ENCODE results near the gene LRRC17. TPM values are rescaled to one million over a fixed set of nuclear protein-coding genes. Genes with fewer than 3 reads are reported as not detected.

Gene LRRC17
- total and polyA plus RNA-seq, 9 of the 15 experiments (the other 6 are each of a cell fraction or from before 2014, with no cell fraction given), result 0.03 to 0.18 (median 0.12) TPM; not detected in 5

- WGBS (ENCODE audit: insufficient coverage, low coverage, missing lambda C conversion rate), result 93% methylated on average over 9 of the region's 9 CpGs
- BruUV-seq (replicated peaks), result no TSS peak
- Histone ChIP-seq H3K4me1 (replicated peaks in 1 of 2; ENCODE audit: control insufficient read depth in 2 of 2, insufficient read depth in 2 of 2, low read length in 2 of 2) (no peaks in the 10 kb centered on the region), H3K4me2 (ENCODE audit: insufficient read depth, low read length) (no peak overlapping the region), H3K9me1 (ENCODE audit: control insufficient read depth, insufficient read depth, low read length) (no peaks in the 10 kb centered on the region), H3K9ac (ENCODE audit: insufficient read depth in 1 of 2, low read depth in 2 of 2, low read length in 2 of 2) (no peak overlapping the region), H3K9me3 (replicated peaks; ENCODE audit: control insufficient read depth, insufficient read depth, low read depth, low read length) (peaks cover 11% of the 10 kb centered on the region), H2AFZ (ENCODE audit: low read depth, low read length) (no peak overlapping the region), H3K27me3 (ENCODE audit: control insufficient read depth in 2 of 2, insufficient read depth in 2 of 2, low read length in 2 of 2) (no peaks in the 10 kb centered on the region), H4K20me1 (replicated peaks; ENCODE audit: control insufficient read depth, insufficient read depth, low read length) (no peaks in the 10 kb centered on the region), H3K4me3 (no peak overlapping the region), H3K27ac (ENCODE audit: extremely low read depth, low read depth, low read length) (no peak overlapping the region), H3K36me3 (ENCODE audit: control insufficient read depth, insufficient read depth, low read length) (peaks cover 67% of the 10 kb centered on the region), H3K79me2 (ENCODE audit: control insufficient read depth, insufficient read depth, low read length) (no peaks in the 10 kb centered on the region)
- intact Hi-C loops (cut with micrococcal nuclease) (no loop called here), in situ Hi-C loops (cut with MboI) (no loop called here)
- no peak for TF ChIP-seq POLR3G (IDR thresholded peaks at IDR 0.05; ENCODE audit: extremely low read depth, insufficient read length, insufficient replicate concordance)
- DNase-seq (ENCODE audit: extremely low read depth in 1 of 4, low spot score in 3 of 4) (no peak), ATAC-seq (no peak), FAIRE-seq (no peak)
- POLR2A ChIA-PET, result no interaction called here
- CTCF ChIA-PET (ENCODE audit: low intra/inter-chr PET ratio), result no interaction called here
Observed at GRCh38 chr7:102913826-102914225, 1.0 kb downstream of the LRRC17 start.

DNA sequence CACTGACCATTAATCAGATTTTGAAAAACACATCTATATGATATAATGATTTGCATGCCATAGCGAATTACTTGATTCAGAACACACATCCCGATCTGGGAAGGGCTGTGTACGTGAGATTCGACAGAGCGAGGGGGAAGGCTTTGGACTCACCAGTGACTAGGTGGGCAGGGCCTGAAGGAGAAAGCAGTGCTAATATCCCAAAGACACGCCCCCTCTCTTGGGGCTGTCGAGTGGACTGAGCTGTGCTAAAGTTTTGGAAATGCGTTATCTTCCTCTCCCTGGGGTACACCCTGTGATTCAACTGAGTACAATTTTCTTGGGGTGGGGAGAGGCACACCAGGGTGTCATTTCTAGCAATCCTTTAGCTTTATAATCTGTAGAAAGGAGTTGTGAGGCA lies 1.8 kb downstream of the LRRC17 start:
- WGBS (ENCODE audit: insufficient coverage, low coverage, missing lambda C conversion rate), result 75% methylated on average over 8 of the region's 8 CpGs
- H3K4me2 ChIP-seq (ENCODE audit: insufficient read depth, low read length), result no peak overlapping the region
- peaks cover 62% of the 10 kb centered on the region for H3K36me3 ChIP-seq (ENCODE audit: control insufficient read depth, insufficient read depth, low read length)
- ChIA-PET CTCF (ENCODE audit: low intra/inter-chr PET ratio) (no interaction called here), POLR2A (no interaction called here)
- H4K20me1 ChIP-seq (replicated peaks; ENCODE audit: control insufficient read depth, insufficient read depth, low read length), result no peaks in the 10 kb centered on the region
- DNase-seq (ENCODE audit: extremely low read depth in 1 of 4, low spot score in 3 of 4), result no peak
- no peak overlapping the region for H3K9ac ChIP-seq (ENCODE audit: insufficient read depth in 1 of 2, low read depth in 2 of 2, low read length in 2 of 2)
- in situ Hi-C loops (cut with MboI), result no loop called here
- ATAC-seq, result peak; percentile 54; the same call in 1 of the 3 replicates
- FAIRE-seq, result no peak
- no peaks in the 10 kb centered on the region for H3K27me3 ChIP-seq (ENCODE audit: control insufficient read depth in 2 of 2, insufficient read depth in 2 of 2, low read length in 2 of 2)
- BruUV-seq (replicated peaks), result no TSS peak
- H3K4me3 ChIP-seq, result no peak overlapping the region
- TF ChIP-seq, protein P1, sequence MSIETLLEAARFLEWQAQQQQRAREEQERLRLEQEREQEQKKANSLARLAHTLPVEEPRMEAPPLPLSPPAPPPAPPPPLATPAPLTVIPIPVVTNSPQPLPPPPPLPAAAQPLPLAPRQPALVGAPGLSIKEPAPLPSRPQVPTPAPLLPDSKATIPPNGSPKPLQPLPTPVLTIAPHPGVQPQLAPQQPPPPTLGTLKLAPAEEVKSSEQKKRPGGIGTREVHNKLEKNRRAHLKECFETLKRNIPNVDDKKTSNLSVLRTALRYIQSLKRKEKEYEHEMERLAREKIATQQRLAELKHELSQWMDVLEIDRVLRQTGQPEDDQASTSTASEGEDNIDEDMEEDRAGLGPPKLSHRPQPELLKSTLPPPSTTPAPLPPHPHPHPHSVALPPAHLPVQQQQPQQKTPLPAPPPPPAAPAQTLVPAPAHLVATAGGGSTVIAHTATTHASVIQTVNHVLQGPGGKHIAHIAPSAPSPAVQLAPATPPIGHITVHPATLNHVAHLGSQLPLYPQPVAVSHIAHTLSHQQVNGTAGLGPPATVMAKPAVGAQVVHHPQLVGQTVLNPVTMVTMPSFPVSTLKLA (conservative IDR thresholded peaks at IDR 0.05), result 0 out of 4 replicates have a peak, but pooled peaks of 1 of the 2 experiments have one; percentile 3
- TF ChIP-seq ZBTB7A (IDR thresholded peaks at IDR 0.05; ENCODE audit: borderline replicate concordance, control insufficient read depth, low read depth, low read length), result no peak
- TF ChIP-seq, protein P2, sequence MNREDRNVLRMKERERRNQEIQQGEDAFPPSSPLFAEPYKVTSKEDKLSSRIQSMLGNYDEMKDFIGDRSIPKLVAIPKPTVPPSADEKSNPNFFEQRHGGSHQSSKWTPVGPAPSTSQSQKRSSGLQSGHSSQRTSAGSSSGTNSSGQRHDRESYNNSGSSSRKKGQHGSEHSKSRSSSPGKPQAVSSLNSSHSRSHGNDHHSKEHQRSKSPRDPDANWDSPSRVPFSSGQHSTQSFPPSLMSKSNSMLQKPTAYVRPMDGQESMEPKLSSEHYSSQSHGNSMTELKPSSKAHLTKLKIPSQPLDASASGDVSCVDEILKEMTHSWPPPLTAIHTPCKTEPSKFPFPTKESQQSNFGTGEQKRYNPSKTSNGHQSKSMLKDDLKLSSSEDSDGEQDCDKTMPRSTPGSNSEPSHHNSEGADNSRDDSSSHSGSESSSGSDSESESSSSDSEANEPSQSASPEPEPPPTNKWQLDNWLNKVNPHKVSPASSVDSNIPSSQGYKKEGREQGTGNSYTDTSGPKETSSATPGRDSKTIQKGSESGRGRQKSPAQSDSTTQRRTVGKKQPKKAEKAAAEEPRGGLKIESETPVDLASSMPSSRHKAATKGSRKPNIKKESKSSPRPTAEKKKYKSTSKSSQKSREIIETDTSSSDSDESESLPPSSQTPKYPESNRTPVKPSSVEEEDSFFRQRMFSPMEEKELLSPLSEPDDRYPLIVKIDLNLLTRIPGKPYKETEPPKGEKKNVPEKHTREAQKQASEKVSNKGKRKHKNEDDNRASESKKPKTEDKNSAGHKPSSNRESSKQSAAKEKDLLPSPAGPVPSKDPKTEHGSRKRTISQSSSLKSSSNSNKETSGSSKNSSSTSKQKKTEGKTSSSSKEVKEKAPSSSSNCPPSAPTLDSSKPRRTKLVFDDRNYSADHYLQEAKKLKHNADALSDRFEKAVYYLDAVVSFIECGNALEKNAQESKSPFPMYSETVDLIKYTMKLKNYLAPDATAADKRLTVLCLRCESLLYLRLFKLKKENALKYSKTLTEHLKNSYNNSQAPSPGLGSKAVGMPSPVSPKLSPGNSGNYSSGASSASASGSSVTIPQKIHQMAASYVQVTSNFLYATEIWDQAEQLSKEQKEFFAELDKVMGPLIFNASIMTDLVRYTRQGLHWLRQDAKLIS (CRISPR knock-in tag; IDR thresholded peaks at IDR 0.05), result no peak
- TF ChIP-seq TGIF2 (CRISPR knock-in tag; IDR thresholded peaks at IDR 0.05), result no peak
- H2AFZ ChIP-seq (ENCODE audit: low read depth, low read length), result no peak overlapping the region
- H3K27ac ChIP-seq (ENCODE audit: extremely low read depth, low read depth, low read length), result no peak overlapping the region
- no peaks in the 10 kb centered on the region for H3K79me2 ChIP-seq (ENCODE audit: control insufficient read depth, insufficient read depth, low read length)
- peaks cover 5% of the 10 kb centered on the region for H3K9me3 ChIP-seq (replicated peaks; ENCODE audit: control insufficient read depth, insufficient read depth, low read depth, low read length)
- no peaks in the 10 kb centered on the region for H3K9me1 ChIP-seq (ENCODE audit: control insufficient read depth, insufficient read depth, low read length)
- no peaks in the 10 kb centered on the region for H3K4me1 ChIP-seq (replicated peaks in 1 of 2; ENCODE audit: control insufficient read depth in 2 of 2, insufficient read depth in 2 of 2, low read length in 2 of 2)
- intact Hi-C loops (cut with micrococcal nuclease), result no loop called here
